Measurements from ENCODE around the gene AMY1A.
"Not testable (repeated sequence)": the region's sequence is repeated elsewhere in the genome, so short reads cannot be mapped to it uniquely, and the experiment has no call there.

The AMY1A gene

DNA sequence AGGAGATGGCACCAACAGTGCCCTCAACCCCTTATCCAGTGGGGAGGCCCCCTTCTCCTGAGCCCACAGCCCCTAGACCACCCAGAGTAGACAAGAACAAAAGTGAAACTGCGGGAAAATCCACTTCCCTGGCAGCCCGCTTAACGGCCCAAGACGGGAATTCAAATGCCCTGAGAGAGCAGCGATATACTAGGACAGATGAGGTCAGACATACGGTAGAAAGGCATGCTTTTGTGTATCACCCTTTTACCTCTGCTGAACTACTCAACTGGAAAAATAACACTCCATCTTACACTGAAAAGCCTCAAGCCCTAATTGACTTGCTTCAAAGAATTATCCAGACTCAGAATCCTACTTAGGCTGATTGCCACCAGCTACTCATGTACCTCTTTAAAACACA, 41.9 kb downstream of the AMY1A start:
- not testable (repeated sequence) for H3K4me1 ChIP-seq (ENCODE audit: control insufficient read depth, insufficient read depth, low read length, poor library complexity, severe bottlenecking); H3K27ac ChIP-seq (ENCODE audit: insufficient read depth, low read length, poor library complexity, severe bottlenecking); H3K27me3 ChIP-seq (replicated peaks; ENCODE audit: control insufficient read depth, insufficient read depth, low read length, poor library complexity, severe bottlenecking); H3K36me3 ChIP-seq (ENCODE audit: control insufficient read depth, insufficient read depth, low read length); H3K9me3 ChIP-seq (ENCODE audit: control insufficient read depth, low read length); DNase-seq; H3K4me3 ChIP-seq (ENCODE audit: insufficient read depth, low read depth, low read length, poor library complexity, severe bottlenecking)

DNA sequence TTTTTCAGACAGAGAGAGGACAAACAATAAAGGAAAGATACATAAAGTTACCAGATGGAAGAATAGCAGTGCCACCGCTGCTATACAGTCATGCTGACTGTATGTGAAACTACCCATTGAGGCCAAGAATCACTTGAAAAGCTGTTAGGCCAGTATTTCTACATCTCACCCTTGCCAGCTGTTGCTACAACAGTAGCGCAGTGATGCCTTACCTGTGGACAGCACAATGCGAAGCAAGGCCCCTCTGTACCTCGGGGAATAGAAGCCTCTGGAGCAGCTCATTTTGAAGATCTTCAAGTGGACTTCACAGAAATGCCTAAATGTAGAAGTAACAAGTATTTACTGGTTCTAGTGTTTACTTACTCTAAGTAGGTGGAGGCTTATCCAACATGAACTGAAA, 45.1 kb downstream of the AMY1A start:
- not testable (repeated sequence) for H3K4me1 ChIP-seq (ENCODE audit: control insufficient read depth, insufficient read depth, low read length, poor library complexity, severe bottlenecking); H3K36me3 ChIP-seq (ENCODE audit: control insufficient read depth, insufficient read depth, low read length)

DNA sequence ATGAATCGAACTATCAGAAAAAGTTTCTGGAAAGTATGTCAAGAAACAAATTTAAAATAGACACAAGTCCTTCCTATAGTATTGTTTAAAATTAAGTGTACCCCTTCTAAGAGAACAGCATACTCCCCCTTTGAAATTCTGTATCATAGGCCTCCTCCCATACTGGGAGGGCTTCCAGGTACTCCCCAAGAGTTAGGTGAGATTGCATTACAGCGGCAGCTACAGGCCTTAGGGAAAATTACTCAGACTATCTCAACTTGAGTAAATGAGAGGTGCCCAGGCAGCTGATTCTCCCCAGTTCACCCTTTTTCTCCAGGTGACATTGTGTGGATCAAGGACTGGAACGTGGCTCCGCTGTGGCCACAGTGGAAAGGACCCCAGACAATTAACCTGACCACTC, 45.7 kb downstream of the AMY1A start:
- not testable (repeated sequence) for DNase-seq; H3K4me1 ChIP-seq (ENCODE audit: control insufficient read depth, insufficient read depth, low read length, poor library complexity, severe bottlenecking); H3K27me3 ChIP-seq (replicated peaks; ENCODE audit: control insufficient read depth, insufficient read depth, low read length, poor library complexity, severe bottlenecking); H3K27ac ChIP-seq (ENCODE audit: insufficient read depth, low read length, poor library complexity, severe bottlenecking); H3K9me3 ChIP-seq (ENCODE audit: control insufficient read depth, low read length); H3K36me3 ChIP-seq (ENCODE audit: control insufficient read depth, insufficient read depth, low read length); H3K4me3 ChIP-seq (ENCODE audit: insufficient read depth, low read depth, low read length, poor library complexity, severe bottlenecking)

More for the DNA sequence above, 45.1 kb downstream of the AMY1A start:
- DNase-seq; H3K27me3 ChIP-seq (replicated peaks; ENCODE audit: control insufficient read depth, insufficient read depth, low read length, poor library complexity, severe bottlenecking); H3K4me3 ChIP-seq (ENCODE audit: insufficient read depth, low read depth, low read length, poor library complexity, severe bottlenecking); H3K27ac ChIP-seq (ENCODE audit: insufficient read depth, low read length, poor library complexity, severe bottlenecking); H3K9me3 ChIP-seq (ENCODE audit: control insufficient read depth, low read length): not testable (repeated sequence)

DNA sequence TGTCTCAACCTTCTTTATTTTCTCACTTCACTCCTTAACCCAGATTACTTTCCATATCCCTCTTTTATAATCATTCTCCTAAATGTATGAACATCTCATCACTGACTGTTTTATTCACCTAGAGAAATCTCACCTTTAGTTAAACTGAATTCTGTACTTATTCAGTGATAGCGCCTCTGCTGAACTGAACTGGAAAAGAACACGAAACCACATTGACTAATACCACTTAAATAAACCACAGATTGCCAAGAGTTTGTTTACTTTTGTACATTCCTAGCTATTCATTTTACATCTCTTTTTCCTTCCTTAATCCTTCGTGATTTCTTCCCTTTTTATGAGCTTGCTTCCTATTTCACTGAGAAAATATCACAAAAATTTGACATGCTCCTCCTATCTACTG, 52.1 kb downstream of the AMY1A start:
- H3K27me3 ChIP-seq (replicated peaks; ENCODE audit: control insufficient read depth, insufficient read depth, low read length, poor library complexity, severe bottlenecking); H3K4me3 ChIP-seq (ENCODE audit: insufficient read depth, low read depth, low read length, poor library complexity, severe bottlenecking); H3K27ac ChIP-seq (ENCODE audit: insufficient read depth, low read length, poor library complexity, severe bottlenecking): not testable (repeated sequence)

DNA sequence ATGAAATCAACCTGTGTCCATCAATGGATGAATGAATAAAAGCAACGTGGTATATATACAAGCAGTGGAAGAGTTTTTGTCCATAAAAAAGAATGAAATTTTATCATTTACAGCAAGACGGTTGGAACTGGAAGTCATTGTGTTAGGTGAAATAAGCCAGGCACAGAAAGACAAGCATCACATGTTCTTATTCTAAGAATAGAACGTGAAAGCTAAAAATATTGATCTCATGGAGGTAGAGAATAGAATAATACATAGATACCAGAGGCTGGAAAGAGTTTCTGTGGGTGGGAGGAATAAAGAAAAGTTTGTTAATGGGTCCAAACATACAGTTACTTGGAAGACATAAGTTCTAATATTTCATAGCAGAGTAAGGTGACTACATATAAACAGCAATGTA, 54.8 kb downstream of the AMY1A start:
- not testable (repeated sequence) for H3K4me3 ChIP-seq (ENCODE audit: insufficient read depth, low read depth, low read length, poor library complexity, severe bottlenecking); H3K27me3 ChIP-seq (replicated peaks; ENCODE audit: control insufficient read depth, insufficient read depth, low read length, poor library complexity, severe bottlenecking); H3K27ac ChIP-seq (ENCODE audit: insufficient read depth, low read length, poor library complexity, severe bottlenecking); H3K9me3 ChIP-seq (ENCODE audit: control insufficient read depth, low read length); H3K4me1 ChIP-seq (ENCODE audit: control insufficient read depth, insufficient read depth, low read length, poor library complexity, severe bottlenecking); H3K36me3 ChIP-seq (ENCODE audit: control insufficient read depth, insufficient read depth, low read length); DNase-seq

More for the DNA sequence above, 52.1 kb downstream of the AMY1A start:
- DNase-seq; H3K9me3 ChIP-seq (ENCODE audit: control insufficient read depth, low read length); H3K36me3 ChIP-seq (ENCODE audit: control insufficient read depth, insufficient read depth, low read length); H3K4me1 ChIP-seq (ENCODE audit: control insufficient read depth, insufficient read depth, low read length, poor library complexity, severe bottlenecking): not testable (repeated sequence)

Data from effector memory CD4-positive, alpha-beta T cell (primary cell).